GM19467 (cell line): Measurements from ENCODE around the gene FGFRL1.
A peak's percentile ranks its signal among the peaks of the same experiment; 100 is the strongest.
"Not testable (repeated sequence)": the region's sequence is repeated elsewhere in the genome, so short reads cannot be mapped to it uniquely, and the experiment has no call there.

Experiments used
- ATAC-seq: cut with Tn5 transposase; IDR thresholded peaks from one replicate; pipeline ENCODE4 v1.9.1; 2021; ENCODE audit warnings: mild to moderate bottlenecking, moderate library complexity; ENCODE audit not compliant: unreplicated experiment

Gene FGFRL1

GRCh38 chr4:972651-973424 is 38.6 kb upstream of the FGFRL1 start:
- peak; percentile 34 for ATAC-seq

- peak; percentile 59 for ATAC-seq
These were observed 37.7 kb upstream of the FGFRL1 start, which contains the start of gene DGKQ for GRCh38 chr4:973431-974397. Gene DGKQ, minus strand, starts transcription at chr4:973569. Its CDS starts 87 bp downstream, at chr4:973482.

DNA sequence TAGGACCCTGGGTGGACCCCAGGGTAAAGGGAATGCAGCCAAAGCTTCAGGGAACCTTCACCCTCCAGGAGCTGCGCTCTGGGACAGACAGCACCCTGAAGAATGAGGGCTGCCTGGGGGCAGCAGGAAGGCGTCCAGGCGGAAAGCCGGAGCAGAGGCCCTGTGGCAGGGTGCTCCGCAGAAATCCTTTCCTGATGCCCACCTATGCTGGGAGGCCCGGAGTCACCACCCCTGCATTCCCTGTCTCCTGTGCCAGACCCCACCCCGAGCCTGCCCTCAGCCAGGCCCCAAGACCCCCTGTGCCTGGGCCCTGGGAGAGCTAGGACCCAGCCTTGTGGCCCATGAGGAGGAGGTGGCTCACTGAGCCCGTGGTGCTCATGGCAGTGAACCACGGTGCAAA is 36.8 kb upstream of the FGFRL1 start:
- ATAC-seq: no peak

DNA sequence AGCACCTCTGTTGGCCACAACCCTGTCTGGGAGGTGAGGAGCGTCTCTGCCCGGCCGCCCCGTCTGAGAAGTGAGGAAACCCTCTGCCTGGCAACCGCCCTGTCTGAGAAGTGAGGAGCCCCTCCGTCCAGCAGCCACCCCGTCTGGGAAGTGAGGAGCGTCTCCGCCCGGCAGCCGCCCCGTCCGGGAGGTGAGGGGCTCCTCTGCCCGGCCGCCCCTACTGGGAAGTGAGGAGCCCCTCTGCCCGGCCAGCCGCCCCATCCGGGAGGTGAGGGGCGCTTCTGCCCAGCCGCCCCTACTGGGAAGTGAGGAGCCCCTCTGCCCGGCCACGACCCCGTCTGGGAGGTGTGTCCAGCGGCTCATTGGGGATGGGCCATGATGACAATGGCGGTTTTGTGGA is 35.4 kb upstream of the FGFRL1 start:
- ATAC-seq: not testable (repeated sequence)

DNA sequence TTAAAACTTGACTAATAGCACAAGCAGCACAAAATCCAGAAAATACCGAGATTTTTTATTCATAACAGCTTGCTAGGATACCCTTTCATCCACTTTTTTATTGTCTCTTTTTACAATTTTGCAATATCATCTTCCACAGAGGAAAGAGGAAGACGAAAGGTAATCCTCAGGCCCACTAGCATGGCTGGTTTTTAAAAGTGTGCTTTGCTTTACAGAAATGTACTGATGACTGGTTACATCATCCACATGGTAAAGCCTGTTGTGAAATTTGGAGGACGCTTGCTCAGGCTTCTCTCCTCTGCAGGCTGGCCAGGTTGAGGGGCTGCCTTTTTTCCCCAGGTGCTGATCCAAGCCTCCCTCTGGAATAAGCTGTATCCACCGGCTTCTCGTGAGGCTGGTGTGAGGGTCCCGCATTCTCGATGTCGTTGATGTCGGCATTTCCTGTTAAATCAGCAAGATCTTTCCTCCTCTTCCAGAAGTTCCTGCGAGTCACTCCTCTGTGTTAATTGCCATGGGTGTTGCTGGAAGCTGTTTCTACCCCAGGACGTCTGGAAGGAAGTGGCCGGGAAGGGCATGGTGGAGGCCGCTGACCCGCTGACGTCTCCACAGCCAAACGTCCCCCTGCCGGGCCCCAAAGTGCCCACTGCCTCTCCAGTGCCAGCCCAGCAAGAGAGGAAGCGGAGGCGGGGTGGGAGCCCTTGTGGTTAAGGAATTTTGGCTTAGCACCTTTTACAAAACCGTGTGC is 32.3 kb upstream of the FGFRL1 start:
- ATAC-seq: no peak

GRCh38 chr4:982291-982690 is 29.1 kb upstream of the FGFRL1 start:
- ATAC-seq: no peak

DNA sequence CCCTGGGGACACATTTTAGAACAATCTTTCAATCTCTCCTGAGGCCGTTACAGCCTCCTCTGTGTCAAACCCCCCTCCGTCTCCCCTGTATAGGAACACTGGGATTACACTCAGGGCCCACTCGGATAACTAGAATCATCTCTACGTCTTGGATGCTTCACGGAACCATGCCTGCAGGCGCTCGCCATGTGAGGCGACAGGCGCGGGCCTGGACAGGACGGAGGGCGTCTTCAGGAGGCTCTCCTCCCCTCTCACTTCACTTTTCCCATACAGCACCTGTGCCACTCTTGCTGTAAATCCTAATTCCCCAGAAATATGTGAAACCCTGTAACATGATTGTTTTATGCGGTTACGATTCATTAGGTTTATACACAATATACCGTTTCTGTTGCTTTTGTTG is 28.6 kb upstream of the FGFRL1 start:
- no peak for ATAC-seq

DNA sequence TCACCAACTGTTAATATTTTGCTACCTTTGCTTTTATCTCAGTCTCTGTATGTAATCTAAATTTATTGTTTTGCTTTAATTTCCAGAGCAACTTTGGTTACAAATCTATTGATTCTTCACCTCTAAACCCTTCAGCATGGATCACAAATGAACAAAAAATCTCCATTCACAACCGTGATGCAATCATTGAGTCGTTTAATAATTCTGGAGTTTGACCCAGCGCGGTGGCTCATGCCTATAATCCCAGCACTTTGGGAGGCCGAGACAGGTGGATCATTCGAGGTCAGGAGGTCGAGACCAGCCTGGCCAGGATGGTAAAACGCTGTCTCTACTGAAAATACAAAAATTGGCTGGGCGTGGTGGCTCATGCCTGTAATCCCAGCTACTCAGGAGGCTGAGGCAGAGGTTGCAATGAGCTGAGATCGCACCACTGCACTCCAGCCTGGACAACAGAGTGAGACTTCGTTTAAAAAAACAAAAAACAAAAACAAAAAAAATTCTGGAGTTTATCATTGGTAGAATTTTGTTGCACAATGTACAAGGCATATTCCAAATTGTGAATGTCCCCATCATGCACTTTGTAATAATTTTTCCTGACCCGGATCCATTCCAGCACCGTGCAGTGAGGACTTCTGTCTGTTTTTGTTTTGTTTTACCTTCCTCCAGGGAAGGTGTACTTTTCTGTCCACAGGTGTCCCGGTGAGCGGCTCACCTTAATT is 26.9 kb upstream of the FGFRL1 start:
- ATAC-seq: no peak

DNA sequence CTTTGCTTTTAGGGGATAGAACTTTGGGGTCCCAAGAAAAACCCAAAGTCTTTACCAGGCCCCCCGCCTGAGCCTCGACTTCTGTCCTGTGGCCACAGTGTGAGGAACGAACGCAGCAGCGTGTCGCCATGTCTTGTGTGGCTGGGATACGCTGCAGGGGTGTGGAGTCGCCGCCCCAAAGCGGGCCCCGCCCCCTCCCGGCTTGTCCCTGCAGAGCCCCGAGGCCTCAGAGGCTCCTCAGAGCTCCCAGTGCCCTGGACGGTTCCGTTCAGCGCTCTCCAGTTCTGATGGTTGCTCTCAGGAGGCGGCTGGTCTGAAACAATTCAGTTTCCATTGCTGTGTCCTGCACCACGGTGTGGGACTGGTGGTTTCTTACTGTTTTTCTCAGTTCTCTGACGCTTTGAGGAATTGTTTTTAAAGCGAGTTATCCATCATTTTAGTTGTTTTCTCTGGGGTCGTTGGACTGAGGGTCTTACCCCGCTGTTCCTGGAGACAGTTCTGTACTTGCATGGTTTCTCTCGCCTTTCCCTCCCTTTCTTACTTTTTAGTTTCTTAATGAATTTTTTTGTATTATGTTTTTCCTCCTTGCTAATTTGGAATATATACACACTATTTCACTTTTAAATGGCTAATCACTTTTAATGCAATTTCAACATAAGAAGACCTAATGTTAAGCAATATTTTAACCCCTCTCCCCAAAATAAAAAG is 26.1 kb upstream of the FGFRL1 start:
- ATAC-seq: no peak

- no peak for ATAC-seq
These were observed 25.0 kb upstream of the FGFRL1 start for GRCh38 chr4:986428-986878.

DNA sequence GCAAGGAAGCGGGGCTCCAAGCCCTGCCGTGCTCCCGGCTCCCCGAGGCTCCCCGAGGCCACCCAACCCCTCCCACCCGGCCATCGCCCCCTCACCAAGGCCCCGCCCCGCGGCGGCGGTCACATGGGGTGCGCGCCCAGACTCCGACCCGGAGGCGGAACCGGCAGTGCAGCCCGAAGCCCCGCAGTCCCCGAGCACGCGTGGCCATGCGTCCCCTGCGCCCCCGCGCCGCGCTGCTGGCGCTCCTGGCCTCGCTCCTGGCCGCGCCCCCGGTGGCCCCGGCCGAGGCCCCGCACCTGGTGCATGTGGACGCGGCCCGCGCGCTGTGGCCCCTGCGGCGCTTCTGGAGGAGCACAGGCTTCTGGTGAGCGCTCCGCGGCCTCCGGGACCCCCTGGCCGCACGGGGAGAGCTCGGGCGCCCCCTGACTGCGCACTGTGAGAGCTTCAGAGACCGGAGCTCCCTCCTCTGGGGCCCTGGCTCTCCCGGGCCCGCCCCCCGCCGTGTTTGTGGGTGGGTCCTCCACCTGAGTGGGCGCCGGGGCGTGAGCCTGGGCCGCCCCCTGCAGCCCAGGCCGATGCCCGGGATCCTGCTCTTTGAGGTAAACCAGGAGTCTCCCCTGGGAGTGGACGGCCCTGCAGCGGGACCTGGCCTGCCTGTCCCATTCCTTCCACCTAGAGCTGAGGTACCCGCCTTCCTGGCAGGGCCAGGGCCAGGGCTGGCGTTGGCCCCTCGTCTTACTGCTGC is 24.4 kb upstream of the FGFRL1 start, which contains the start of gene IDUA:
Gene IDUA (plus strand): TSS at position 166 of the 745 bp plus-strand sequence. CDS start 41 bp downstream, at position 207.
- ATAC-seq: peak; percentile 61

- ATAC-seq: peak; percentile 6
These were observed 23.6 kb upstream of the FGFRL1 start for GRCh38 chr4:987624-988513.

GRCh38 chr4:988726-989721 is 22.4 kb upstream of the FGFRL1 start:
- no peak for ATAC-seq

DNA sequence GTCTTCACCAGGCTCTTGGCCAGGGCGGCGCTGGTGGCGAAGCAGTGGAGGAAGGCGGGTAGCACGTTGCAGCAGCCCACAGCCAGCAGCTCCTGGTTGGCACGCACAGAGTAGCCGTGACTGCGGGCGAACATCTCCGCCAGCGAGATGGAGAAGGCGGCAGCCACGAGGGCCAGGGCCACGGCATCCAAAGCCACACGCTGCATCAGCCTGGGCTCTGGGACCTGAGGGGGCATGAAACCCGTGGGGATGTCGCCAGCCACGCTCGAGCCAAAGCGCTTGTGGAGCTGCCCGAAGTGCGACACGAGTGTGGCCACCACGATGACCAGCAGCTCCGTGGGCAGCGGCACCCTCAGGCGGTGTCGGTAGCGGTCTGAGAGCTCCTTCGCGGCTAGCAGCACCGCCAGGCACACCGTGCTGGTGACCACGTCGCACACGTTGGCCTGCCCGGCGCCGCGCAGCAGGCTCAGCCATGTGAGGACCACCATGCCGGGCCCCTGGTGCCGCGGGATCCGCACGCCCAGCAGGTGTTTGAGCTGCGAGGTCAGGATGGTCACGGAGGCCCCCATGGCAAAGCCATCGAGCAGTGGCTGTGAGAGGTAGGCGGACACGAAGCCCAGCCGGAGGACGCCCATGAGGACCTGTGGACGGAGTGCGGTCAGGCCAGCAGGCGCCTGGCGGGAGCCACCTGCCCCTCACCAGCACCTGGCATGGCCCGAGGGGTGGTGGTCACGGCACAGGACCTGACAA is 21.5 kb upstream of the FGFRL1 start:
- ATAC-seq: no peak

- ATAC-seq: no peak
These were observed 20.6 kb upstream of the FGFRL1 start for GRCh38 chr4:990746-991367.
